Activated naive CD8-positive, alpha-beta T cell treated with anti-CD3 and anti-CD28 coated beads for 36 hours (primary cell): ENCODE measurements around the gene OGDH. TPM values are rescaled to one million over a fixed set of nuclear protein-coding genes. Genes with fewer than 3 reads are reported as not detected.
A peak's percentile ranks its signal among the peaks of the same experiment; 100 is the strongest.

Experiments used
- DNase-seq: peaks from one replicate; pipeline ENCODE4 v3.0.0; 2021
- H3K27ac Mint-ChIP-seq: one replicate; pipeline ENCODE4 v1.8.0; 2022; ENCODE audit warnings: mild to moderate bottlenecking, moderate library complexity, mixed read lengths
- H3K27me3 Mint-ChIP-seq: one replicate; pipeline ENCODE4 v1.8.0; 2022; ENCODE audit warnings: mild to moderate bottlenecking, mixed read lengths
- H3K36me3 Mint-ChIP-seq: one replicate; pipeline ENCODE4 v1.8.0; 2021; ENCODE audit warnings: mild to moderate bottlenecking, mixed read lengths
- H3K4me1 Mint-ChIP-seq: one replicate; pipeline ENCODE4 v1.8.0; 2021; ENCODE audit warnings: mixed read lengths
- H3K4me3 Mint-ChIP-seq: one replicate; pipeline ENCODE4 v1.8.0; 2022; ENCODE audit warnings: mild to moderate bottlenecking, moderate library complexity, mixed read lengths
- H3K9me3 Mint-ChIP-seq: one replicate; pipeline ENCODE4 v1.8.0; 2022; ENCODE audit warnings: mixed read lengths
- total RNA-seq, 2 experiments: library from RNA; stranded (reverse); gene quantifications; one replicate each; pipeline ENCODE4 v1.2.3, GENCODE V29; 2021

OGDH gene
- total RNA-seq, 2 experiments from 2014 or later, result 75.8 to 77.9 TPM

GRCh38 chr7:44636926-44637325 is 30.5 kb downstream of the OGDH start:
- Mint-ChIP-seq H3K4me3 (no peak overlapping the region), H3K27ac (peak overlapping the region; percentile 100), H3K27me3 (no peaks in the 10 kb centered on the region), H3K9me3 (peaks cover under 1% of the 10 kb centered on the region), H3K36me3 (peaks cover 29% of the 10 kb centered on the region), H3K4me1 (peaks cover 77% of the 10 kb centered on the region)
- DNase-seq, result no peak

GRCh38 chr7:44637788-44638594 is 31.6 kb downstream of the OGDH start:
- Mint-ChIP-seq H3K4me3 (peak overlapping the region; percentile 80), H3K27me3 (no peaks in the 10 kb centered on the region), H3K36me3 (peaks cover 24% of the 10 kb centered on the region), H3K4me1 (peaks cover 71% of the 10 kb centered on the region), H3K27ac (peak overlapping the region; percentile 100), H3K9me3 (no peaks in the 10 kb centered on the region)
- peak; percentile 79 for DNase-seq

- Mint-ChIP-seq H3K4me1 (peaks cover 62% of the 10 kb centered on the region), H3K4me3 (peak overlapping the region; percentile 80), H3K9me3 (no peaks in the 10 kb centered on the region), H3K27ac (peak overlapping the region; percentile 100), H3K36me3 (peaks cover 17% of the 10 kb centered on the region), H3K27me3 (no peaks in the 10 kb centered on the region)
- DNase-seq, result peak; percentile 88
These were observed 32.5 kb downstream of the OGDH start for GRCh38 chr7:44638611-44639557.

DNA sequence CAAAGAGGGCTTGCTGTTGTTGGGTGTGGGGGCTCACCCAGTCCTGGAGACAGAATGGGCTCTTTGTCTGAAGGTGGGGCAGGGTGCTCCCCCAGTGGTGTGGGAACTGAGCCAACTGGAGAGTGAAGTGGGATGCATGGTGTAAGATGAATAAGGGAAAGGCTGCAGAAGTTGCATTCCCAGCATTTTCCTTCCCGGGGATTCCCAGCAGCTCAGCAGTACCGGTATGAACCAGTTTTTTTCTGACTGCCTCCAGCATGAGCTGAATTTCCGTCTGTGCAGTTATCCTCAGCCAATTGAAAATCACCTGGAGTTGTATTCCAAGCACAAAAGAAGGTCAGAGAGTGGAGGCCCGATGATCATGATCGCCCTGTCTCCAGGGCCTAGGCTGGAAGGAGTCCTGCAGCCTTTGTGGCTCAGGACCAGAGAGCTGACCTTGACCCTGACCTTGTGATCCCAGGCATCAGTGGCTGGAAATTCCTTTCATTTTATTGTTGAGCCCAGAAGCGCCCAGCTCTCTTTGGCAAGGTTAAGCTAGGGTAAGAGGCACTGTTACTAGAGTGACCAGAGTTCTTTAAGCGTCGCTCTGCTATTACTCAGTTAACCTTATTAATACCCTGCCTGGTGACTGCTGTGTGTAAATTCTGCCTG is 33.4 kb downstream of the OGDH start:
- H3K9me3 Mint-ChIP-seq, result no peaks in the 10 kb centered on the region
- peak overlapping the region; percentile 80 for H3K4me3 Mint-ChIP-seq
- H3K4me1 Mint-ChIP-seq, result peaks cover 53% of the 10 kb centered on the region
- no peak for DNase-seq
- peaks cover 14% of the 10 kb centered on the region for H3K36me3 Mint-ChIP-seq
- H3K27ac Mint-ChIP-seq, result peak overlapping the region; percentile 100
- no peaks in the 10 kb centered on the region for H3K27me3 Mint-ChIP-seq

DNA sequence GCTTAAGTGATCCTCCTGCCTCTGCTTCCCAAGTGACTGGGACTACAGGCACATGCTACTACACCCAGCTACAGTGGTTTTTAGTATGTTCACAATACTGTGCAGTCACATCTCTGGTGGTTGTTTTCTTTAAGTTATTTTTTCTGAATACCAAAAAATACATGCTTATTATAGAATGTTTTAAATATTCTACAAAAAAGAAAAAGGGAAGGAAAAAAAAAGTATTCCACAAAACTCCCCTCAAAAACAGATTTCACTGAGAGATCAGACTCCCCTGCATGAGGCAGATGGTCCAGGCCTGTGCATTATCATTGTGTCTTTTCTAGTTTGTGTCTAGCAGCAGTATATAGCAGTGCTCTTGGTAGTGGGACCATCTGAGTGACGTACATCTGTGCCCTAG is 36.8 kb downstream of the OGDH start:
- no peak for DNase-seq
- Mint-ChIP-seq H3K36me3 (peaks cover 10% of the 10 kb centered on the region), H3K27ac (no peak overlapping the region), H3K27me3 (no peaks in the 10 kb centered on the region), H3K9me3 (no peaks in the 10 kb centered on the region), H3K4me3 (no peak overlapping the region), H3K4me1 (peaks cover 32% of the 10 kb centered on the region)

GRCh38 chr7:44645254-44645653 is 38.8 kb downstream of the OGDH start:
- Mint-ChIP-seq H3K4me1 (peaks cover 12% of the 10 kb centered on the region), H3K36me3 (peaks cover 15% of the 10 kb centered on the region), H3K27me3 (no peaks in the 10 kb centered on the region), H3K27ac (no peak overlapping the region), H3K4me3 (no peak overlapping the region), H3K9me3 (no peaks in the 10 kb centered on the region)
- no peak for DNase-seq

GRCh38 chr7:44645696-44646095 is 39.3 kb downstream of the OGDH start:
- DNase-seq, result no peak
- peaks cover 8% of the 10 kb centered on the region for H3K4me1 Mint-ChIP-seq
- no peak overlapping the region for H3K27ac Mint-ChIP-seq
- no peak overlapping the region for H3K4me3 Mint-ChIP-seq
- H3K27me3 Mint-ChIP-seq, result no peaks in the 10 kb centered on the region
- H3K36me3 Mint-ChIP-seq, result peaks cover 15% of the 10 kb centered on the region
- no peaks in the 10 kb centered on the region for H3K9me3 Mint-ChIP-seq

DNA sequence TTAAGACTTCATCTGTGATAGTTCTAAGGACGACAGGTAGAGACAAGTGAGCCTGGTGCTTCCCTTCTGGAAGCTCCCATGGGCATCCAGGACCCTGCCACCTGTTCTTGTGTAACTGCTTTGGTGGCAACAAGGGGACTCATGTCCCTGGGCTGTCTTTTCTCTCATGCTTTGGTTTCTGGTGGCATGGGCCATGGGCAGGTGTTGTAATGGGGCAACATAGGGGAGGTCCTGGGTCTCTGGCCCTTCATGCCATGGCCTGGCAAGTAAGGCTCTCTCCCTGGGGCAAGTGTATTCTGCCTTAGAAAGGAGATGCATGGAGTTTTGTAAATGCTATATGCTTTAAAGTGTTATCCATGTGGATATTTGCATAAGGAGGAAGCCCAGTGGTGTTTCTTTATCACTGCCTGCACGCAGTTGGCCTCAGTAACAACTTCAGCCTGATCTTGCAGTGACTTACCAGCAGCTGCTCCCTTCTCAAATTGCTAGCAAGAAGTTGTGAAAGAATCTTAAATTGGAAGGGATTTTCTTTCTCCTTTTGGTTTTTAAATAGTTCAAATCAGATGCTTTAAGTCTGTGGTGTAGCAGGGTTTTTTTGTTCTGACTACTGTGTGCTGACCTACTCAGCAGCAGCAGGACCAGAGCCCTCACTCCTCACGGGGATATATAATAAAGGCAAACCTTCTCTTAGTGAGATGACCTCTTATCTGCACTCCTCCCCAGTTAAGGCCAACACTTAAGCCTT is 39.9 kb downstream of the OGDH start:
- Mint-ChIP-seq H3K4me1 (peaks cover 8% of the 10 kb centered on the region), H3K9me3 (no peaks in the 10 kb centered on the region), H3K4me3 (no peak overlapping the region), H3K27me3 (no peaks in the 10 kb centered on the region), H3K27ac (no peak overlapping the region), H3K36me3 (peaks cover 15% of the 10 kb centered on the region)
- DNase-seq, result no peak

DNA sequence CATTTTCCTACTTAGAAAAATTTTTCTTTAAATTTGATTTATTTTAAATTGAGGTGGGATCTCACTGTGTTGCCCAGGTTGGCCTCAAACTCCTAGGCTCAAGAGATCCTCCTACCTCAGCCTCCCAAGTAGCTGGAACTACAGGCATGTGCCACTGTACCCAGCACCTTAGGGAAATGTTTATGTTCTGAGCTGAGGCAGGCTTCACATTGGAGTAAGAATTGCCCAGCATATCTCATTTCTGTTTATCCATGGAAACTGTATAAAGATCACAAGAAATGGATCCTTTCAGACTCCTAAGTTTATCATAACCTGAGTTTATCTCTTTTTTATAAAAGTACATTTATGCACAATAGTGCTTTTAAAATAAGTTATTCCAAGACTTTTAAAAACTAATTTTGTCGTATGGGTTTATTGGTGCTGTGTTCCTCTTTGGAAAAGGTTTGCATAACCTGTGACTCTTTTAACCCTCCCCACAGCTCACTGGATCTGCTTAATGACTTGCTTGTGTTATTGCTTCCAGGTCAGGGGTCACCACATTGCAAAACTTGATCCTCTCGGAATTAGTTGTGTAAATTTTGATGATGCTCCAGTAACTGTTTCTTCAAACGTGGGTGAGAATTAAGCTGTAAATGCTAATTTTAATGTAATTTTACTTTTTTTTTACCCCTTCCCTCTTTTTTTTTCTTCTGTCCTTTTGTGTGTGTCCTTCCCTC is 40.7 kb downstream of the OGDH start:
- Mint-ChIP-seq H3K27ac (no peak overlapping the region), H3K4me1 (peaks cover 3% of the 10 kb centered on the region)

GRCh38 chr7:44647981-44648714 is 41.7 kb downstream of the OGDH start:
- peaks cover 10% of the 10 kb centered on the region for H3K36me3 Mint-ChIP-seq
- H3K4me3 Mint-ChIP-seq, result no peak overlapping the region
- H3K4me1 Mint-ChIP-seq, result peaks cover 3% of the 10 kb centered on the region
- DNase-seq, result no peak
- H3K27ac Mint-ChIP-seq, result no peak overlapping the region
- no peaks in the 10 kb centered on the region for H3K27me3 Mint-ChIP-seq
- H3K9me3 Mint-ChIP-seq, result no peaks in the 10 kb centered on the region

More for the DNA sequence above, 40.7 kb downstream of the OGDH start:
- H3K27me3 Mint-ChIP-seq, result no peaks in the 10 kb centered on the region
- H3K9me3 Mint-ChIP-seq, result no peaks in the 10 kb centered on the region
- DNase-seq, result no peak
- no peak overlapping the region for H3K4me3 Mint-ChIP-seq
- peaks cover 10% of the 10 kb centered on the region for H3K36me3 Mint-ChIP-seq

GRCh38 chr7:44650242-44650641 is 43.8 kb downstream of the OGDH start:
- Mint-ChIP-seq H3K9me3 (no peaks in the 10 kb centered on the region), H3K36me3 (peaks cover 10% of the 10 kb centered on the region), H3K4me3 (no peak overlapping the region), H3K27ac (no peak overlapping the region), H3K27me3 (no peaks in the 10 kb centered on the region), H3K4me1 (peaks cover 3% of the 10 kb centered on the region)
- DNase-seq, result no peak

DNA sequence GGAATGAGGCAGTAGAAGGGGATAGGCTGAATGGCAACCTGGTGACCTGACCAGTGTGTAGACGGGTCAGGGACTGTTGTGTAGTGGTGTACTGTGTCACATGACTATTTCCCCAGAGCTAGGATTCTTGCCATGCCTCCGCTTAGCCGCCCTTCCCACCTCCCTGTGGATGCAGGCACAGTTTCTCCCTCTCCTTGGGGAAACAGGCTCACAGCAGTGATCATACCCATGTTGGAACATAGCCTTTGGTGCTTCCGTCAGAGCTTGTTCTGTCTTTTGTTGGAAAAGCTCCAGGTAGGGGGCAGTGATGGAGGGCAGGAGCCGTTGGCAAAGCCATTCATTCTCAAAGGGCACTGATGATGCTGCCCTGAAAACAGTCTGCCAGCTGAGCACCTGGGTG is 44.3 kb downstream of the OGDH start:
- Mint-ChIP-seq H3K9me3 (no peaks in the 10 kb centered on the region), H3K27ac (no peak overlapping the region), H3K4me3 (no peak overlapping the region), H3K27me3 (no peaks in the 10 kb centered on the region), H3K36me3 (peaks cover 10% of the 10 kb centered on the region), H3K4me1 (peaks cover 3% of the 10 kb centered on the region)
- no peak for DNase-seq

DNA sequence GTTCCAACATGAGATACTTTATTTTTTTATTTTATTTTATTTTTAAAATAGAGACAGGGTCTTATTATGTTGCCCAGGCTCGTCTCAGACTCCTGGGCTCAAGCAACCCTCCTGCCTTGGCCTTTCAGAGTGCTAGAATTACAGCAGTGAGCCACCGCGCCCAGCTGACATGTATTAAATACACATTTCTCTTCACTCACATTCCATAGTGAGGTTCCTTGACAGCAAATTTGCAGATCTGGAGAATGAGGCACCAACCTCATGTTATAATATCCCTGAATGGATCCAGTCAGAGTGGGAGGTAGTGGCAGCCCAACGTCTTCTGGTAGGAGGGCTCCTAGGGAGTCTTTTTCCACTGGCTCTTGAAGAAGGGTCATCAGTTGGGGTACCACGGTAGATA is 46.1 kb downstream of the OGDH start:
- DNase-seq, result no peak
- no peaks in the 10 kb centered on the region for H3K4me1 Mint-ChIP-seq
- H3K27ac Mint-ChIP-seq, result no peak overlapping the region
- H3K27me3 Mint-ChIP-seq, result no peaks in the 10 kb centered on the region
- peaks cover 23% of the 10 kb centered on the region for H3K36me3 Mint-ChIP-seq
- H3K4me3 Mint-ChIP-seq, result no peak overlapping the region
- H3K9me3 Mint-ChIP-seq, result no peaks in the 10 kb centered on the region
